Body of pancreas (tissue), 4 donors: Measurements from ENCODE around the gene HPS3. TPM values are rescaled to one million over a fixed set of nuclear protein-coding genes. Genes with fewer than 3 reads are reported as not detected.

Experiments used
- ATAC-seq: fragments of 150-250 bp; one replicate; pipeline ENCODE4 v1.9.1; 2016
- DNase-seq, 4 donors: peaks; one replicate each; pipeline ENCODE4 v3.0.0-alpha.2; 2019
- H3K27ac ChIP-seq, 4 donors: fragments of 200-600 bp; sonication (generic); 1 replicate in 3 of 4; 2 replicates in 1 of 4; pipeline versions ENCODE4 v1.5.1 to v1.6.1; 2016 to 2019; ENCODE audit warnings: mild to moderate bottlenecking in 1 of 4, mixed read lengths in 1 of 4, moderate library complexity in 1 of 4
- H3K27me3 ChIP-seq, 2 donors: fragments of 200-600 bp; sonication (generic); one replicate each; pipeline ENCODE4 v1.6.0; 2016; ENCODE audit warnings: mild to moderate bottlenecking in 1 of 2
- H3K36me3 ChIP-seq, 2 donors: fragments of 200-600 bp; sonication (generic); replicated peaks in 1 of 2; 2 replicates each; pipeline ENCODE4 v1.5.1; 2016; ENCODE audit warnings: low read depth in 2 of 2; ENCODE audit not compliant: insufficient read depth in 1 of 2
- H3K4me1 ChIP-seq: fragments of 200-600 bp; sonication (generic); one replicate; pipeline ENCODE4 v1.6.0; 2016
- H3K4me3 ChIP-seq, 2 donors: fragments of 200-600 bp; sonication (generic); 1 replicate in 1 of 2; 2 replicates in 1 of 2; pipeline ENCODE4 v1.5.1; 2016 to 2019
- H3K9me3 ChIP-seq, 3 donors: fragments of 200-600 bp; sonication (generic); 1 replicate in 2 of 3; 2 replicates in 1 of 3; pipeline ENCODE4 v1.5.1; 2016
- POLR2A ChIP-seq, 3 donors: fragments of 450-650 bp; IDR thresholded peaks; one replicate each; pipeline ENCODE4 v1.6.1; 2016; ENCODE audit warnings: antibody characterized with exemption in 3 of 3, mild to moderate bottlenecking in 2 of 3
- WGBS, 2 donors: methylation state at CpG; one replicate each; pipeline ENCODE4 v1.1.5; 2017; 5-methylcytosine and 5-hydroxymethylcytosine counted together
- intact Hi-C: fragments of 100-400 bp; cut with DNase I; formaldehyde crosslinking; loops from one replicate; pipeline ENCODE4 v1.15.1; 2023
- total RNA-seq, 2 donors: library from RNA; depleted of rRNA; stranded (reverse); fragments of >200 nt; gene quantifications; one replicate each; pipeline ENCODE4 v1.1.0, GENCODE V29; 2016
- TF ChIP-seq, protein P1 (sequence below), 7 experiments: fragments of 450-650 bp in 4 of 7; fragments of 200-600 bp in 3 of 7; sonication (generic) in 3 of 7; IDR thresholded peaks; one replicate each; pipeline ENCODE4 v1.5.1; 2016 to 2019; ENCODE audit warnings: antibody characterized with exemption in 7 of 7

HPS3 gene
- total RNA-seq, 2 donors from 2014 or later = 15.8 to 18.2 TPM

DNA sequence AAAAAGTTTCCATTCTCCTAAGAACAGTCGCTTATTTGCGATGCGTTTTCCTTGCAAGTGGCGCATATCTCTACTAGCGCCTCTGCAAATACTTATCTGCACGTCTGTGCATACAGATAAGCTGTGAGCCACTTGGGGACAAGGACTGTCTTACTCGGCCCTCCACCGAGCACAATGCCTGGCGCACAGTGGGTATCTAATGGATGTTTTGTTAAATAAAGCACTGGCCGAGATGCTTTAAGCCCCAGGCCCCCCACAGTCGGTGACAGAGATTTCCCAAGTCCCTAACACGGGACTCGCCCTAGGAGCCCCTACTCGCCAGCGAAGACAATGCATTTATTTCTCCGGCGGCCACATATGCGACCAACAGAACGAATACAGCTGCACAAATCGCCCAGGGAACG lies 43.6 kb upstream of the HPS3 start:
- WGBS, 2 donors = 0 to 2% methylated on average over 19 to 21 of the region's 21 CpGs
- ATAC-seq (peak; percentile 1), DNase-seq (no peak)
- intact Hi-C loops = no loop called here
- H3K27ac ChIP-seq = peak overlapping the region; percentile 57 to 80 (median 72)
- H3K4me1 ChIP-seq = peaks cover 19% of the 10 kb centered on the region
- no peaks in the 10 kb centered on the region for H3K27me3 ChIP-seq
- no peaks in the 10 kb centered on the region for H3K36me3 ChIP-seq
- no peaks in the 10 kb centered on the region for H3K9me3 ChIP-seq
- TF ChIP-seq POLR2A (IDR thresholded peaks at IDR 0.05) = no peak
- TF ChIP-seq, protein P1, sequence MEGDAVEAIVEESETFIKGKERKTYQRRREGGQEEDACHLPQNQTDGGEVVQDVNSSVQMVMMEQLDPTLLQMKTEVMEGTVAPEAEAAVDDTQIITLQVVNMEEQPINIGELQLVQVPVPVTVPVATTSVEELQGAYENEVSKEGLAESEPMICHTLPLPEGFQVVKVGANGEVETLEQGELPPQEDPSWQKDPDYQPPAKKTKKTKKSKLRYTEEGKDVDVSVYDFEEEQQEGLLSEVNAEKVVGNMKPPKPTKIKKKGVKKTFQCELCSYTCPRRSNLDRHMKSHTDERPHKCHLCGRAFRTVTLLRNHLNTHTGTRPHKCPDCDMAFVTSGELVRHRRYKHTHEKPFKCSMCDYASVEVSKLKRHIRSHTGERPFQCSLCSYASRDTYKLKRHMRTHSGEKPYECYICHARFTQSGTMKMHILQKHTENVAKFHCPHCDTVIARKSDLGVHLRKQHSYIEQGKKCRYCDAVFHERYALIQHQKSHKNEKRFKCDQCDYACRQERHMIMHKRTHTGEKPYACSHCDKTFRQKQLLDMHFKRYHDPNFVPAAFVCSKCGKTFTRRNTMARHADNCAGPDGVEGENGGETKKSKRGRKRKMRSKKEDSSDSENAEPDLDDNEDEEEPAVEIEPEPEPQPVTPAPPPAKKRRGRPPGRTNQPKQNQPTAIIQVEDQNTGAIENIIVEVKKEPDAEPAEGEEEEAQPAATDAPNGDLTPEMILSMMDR (IDR thresholded peaks at IDR 0.05) = no peak
- peak overlapping the region; percentile 33 to 42 for H3K4me3 ChIP-seq

DNA sequence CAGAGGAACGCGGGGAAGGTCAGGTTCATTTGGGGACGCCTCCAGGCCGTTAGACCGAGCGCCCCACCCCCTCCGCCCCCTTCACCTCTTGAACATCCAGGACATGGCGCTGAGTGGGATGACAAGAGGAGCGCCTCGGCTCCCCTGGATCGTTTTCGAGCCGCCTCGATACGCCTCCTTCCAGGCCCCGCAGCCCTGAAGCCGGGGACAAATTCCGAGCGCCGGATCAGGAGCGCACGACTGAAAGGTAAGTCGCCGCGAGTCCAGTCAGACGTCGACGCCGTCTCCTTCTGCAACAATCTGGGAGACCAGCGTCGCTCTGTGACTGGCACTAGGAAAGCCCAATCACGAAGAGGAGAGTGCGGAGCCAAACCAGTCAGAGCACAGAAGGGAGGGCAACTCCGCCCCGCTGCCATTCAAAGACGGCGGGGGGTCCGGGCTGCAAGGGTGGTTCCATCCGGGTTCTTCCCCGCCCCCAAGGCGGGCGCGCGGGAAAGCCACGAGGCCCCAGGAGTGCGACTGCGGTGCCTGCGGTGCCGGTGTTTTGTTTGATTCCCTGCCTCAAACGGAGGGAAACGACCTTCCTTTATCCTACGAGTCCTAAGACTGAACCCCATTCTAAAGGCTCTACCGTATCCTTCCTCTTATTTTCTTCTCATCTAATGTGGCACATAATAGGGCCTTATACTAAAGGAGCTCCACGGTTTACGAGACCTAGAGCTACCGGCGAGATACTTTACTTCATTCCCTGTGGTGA lies 43.0 kb upstream of the HPS3 start, which contains the start of gene HLTF:
Gene HLTF, minus strand, starts transcription at position 302 of the 757 bp plus-strand sequence. Its CDS starts 197 bp downstream, at position 105.
- no peaks in the 10 kb centered on the region for H3K36me3 ChIP-seq
- peak within 1 kb of the TSS; percentile 57 to 80 (median 72) for H3K27ac ChIP-seq
- intact Hi-C loops = no loop called here
- 7 to 16% methylated on average over 26 to 51 of the region's 57 CpGs for WGBS, 2 donors
- H3K9me3 ChIP-seq = no peaks in the 10 kb centered on the region
- peaks cover 19% of the 10 kb centered on the region for H3K4me1 ChIP-seq
- ATAC-seq (peak; percentile 100), DNase-seq (peak; percentile 94 to 97 (median 94))
- peak within 1 kb of the TSS; percentile 33 to 42 for H3K4me3 ChIP-seq
- TF ChIP-seq POLR2A (IDR thresholded peaks at IDR 0.05) = peak; percentile 24 to 83 (median 77)
- TF ChIP-seq, protein P1 (IDR thresholded peaks at IDR 0.05) = no peak
- H3K27me3 ChIP-seq = no peaks in the 10 kb centered on the region

DNA sequence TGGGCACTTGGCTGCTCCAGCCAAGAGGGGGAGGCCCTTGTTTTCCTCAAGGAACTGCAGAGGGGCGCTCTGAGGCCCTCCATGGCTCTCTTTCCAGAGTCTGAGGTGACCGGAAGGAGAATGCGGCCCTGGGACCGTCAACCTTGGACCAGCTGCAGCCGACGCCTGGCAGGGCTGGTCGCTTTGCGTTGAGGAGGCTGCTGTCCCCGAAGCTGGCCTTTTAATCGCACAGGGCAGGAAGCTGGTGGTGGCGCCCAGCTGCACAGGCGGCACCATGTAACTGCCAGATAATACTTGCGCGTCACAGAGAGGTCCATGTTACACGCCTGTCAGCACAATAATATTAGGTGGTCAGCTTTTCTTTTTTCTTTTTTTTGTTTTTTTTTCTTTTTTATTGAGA lies 42.2 kb upstream of the HPS3 start:
- H3K27ac ChIP-seq = no peak overlapping the region
- ATAC-seq (no peak), DNase-seq (no peak)
- H3K27me3 ChIP-seq = no peaks in the 10 kb centered on the region
- no peaks in the 10 kb centered on the region for H3K9me3 ChIP-seq
- intact Hi-C loops = no loop called here
- H3K4me3 ChIP-seq = no peak overlapping the region
- TF ChIP-seq, protein P1 (IDR thresholded peaks at IDR 0.05) = no peak
- no peak for TF ChIP-seq POLR2A (IDR thresholded peaks at IDR 0.05)
- no peaks in the 10 kb centered on the region for H3K36me3 ChIP-seq
- 92% methylated on average over 10 to 14 of the region's 15 CpGs for WGBS, 2 donors
- peaks cover 19% of the 10 kb centered on the region for H3K4me1 ChIP-seq

DNA sequence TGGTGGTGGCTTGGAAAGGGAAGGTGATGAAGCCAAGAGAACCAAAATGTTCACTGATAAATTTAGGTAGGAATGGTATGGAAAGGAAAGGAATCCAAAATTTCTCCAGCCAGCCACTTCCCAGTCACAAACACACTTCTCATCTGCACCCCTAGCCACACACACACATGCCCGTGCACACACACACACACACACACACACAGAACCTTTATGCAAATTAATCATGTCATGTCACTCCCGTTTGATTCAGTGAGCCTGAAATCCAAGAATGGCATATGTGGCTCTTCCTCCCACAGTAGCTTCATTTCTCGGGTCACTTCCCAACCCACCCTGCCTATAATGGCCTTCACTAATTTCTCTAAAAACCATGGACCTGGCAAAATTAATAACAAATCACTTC lies 40.0 kb upstream of the HPS3 start:
- WGBS, 2 donors = 73 to 77% methylated on average over 3 of the region's 3 CpGs
- no peak for DNase-seq
- intact Hi-C loops = no loop called here

More for the DNA sequence above, 40.0 kb upstream of the HPS3 start:
- ATAC-seq = no peak
- H3K27me3 ChIP-seq = no peaks in the 10 kb centered on the region
- TF ChIP-seq, protein P1 (IDR thresholded peaks at IDR 0.05) = no peak
- TF ChIP-seq POLR2A (IDR thresholded peaks at IDR 0.05) = no peak
- no peaks in the 10 kb centered on the region for H3K36me3 ChIP-seq
- no peak overlapping the region for H3K27ac ChIP-seq
- no peaks in the 10 kb centered on the region for H3K9me3 ChIP-seq
- peaks cover 17% of the 10 kb centered on the region for H3K4me1 ChIP-seq
- H3K4me3 ChIP-seq = no peak overlapping the region
